IMR-90 (cell line): ENCODE data around the gene SCN8A.

Experiments
- CTCF ChIP-seq: conservative IDR thresholded peaks from 2 replicates; pipeline ENCODE4 v1.5.1; 2012; ENCODE audit warnings: mild to moderate bottlenecking, low read depth, low read length, improper control_type of control experiment
- FOS ChIP-seq: fragments of 150-350 bp; IDR thresholded peaks from 2 replicates; pipeline ENCODE4 v1.6.1; 2016; ENCODE audit warnings: low read depth, low read length
- NFE2L2 ChIP-seq: fragments of 150-350 bp; IDR thresholded peaks from 2 replicates; pipeline ENCODE4 v1.6.1; 2016; ENCODE audit warnings: low read depth, mild to moderate bottlenecking, low read length

- TF ChIP-seq CTCF (no peak), NFE2L2 (no peak), FOS (no peak)
Measured at GRCh38 chr12:51851413-51852124, 260.5 kb downstream of the SCN8A start.
